HCT116 (cell line): ENCODE results near the gene DCHS1. TPM values are rescaled to one million over a fixed set of nuclear protein-coding genes. Genes with fewer than 3 reads are reported as not detected.

Experiments used
- ATAC-seq: fragments of 200-7000 bp; cut with Tn5 transposase; 2 replicates; pipeline ENCODE4 v1.9.1; 2020; ENCODE audit warnings: mild to moderate bottlenecking, moderate library complexity
- BruUV-seq: library from RNA; stranded (reverse); fragments of 400-500 nt; replicated peaks from 2 replicates; lab custom pipeline; 2021; lab: Mats Ljungman, UMichigan
- CTCF ChIA-PET: fragments of 300-600 bp; sonication (Branson Sonifier 250); formaldehyde crosslinking; loops from one replicate; lab custom pipeline; 2021; ENCODE audit warnings: antibody characterized with exemption; lab: Charles Lee
- POLR2A ChIA-PET: fragments of 300-600, 350-600 bp; sonication (Branson Sonifier 250); formaldehyde crosslinking; loops from one replicate; lab custom pipeline; 2021; ENCODE audit warnings: antibody characterized with exemption; lab: Charles Lee
- RAD21 ChIA-PET, 2 experiments: fragments of 300-600 bp; sonication (Branson Sonifier 250); formaldehyde crosslinking; loops; one replicate each; lab custom pipeline; 2023; ENCODE audit warnings: low total read pairs in 2 of 2; ENCODE audit not compliant: uncharacterized antibody in 2 of 2, unreplicated experiment in 2 of 2, low non-redundant PET in 1 of 2; lab: Charles Lee
- DNase-seq: peaks from one replicate; pipeline ENCODE4 v3.0.0-alpha.2; 2010; ENCODE audit warnings: low read depth, low spot score
- H2AFZ ChIP-seq: fragments of 200-600 bp; shearing (Covaris generic), sonication (generic); 2 replicates; pipeline ENCODE4 v1.6.1; 2017; ENCODE audit warnings: low read depth, mixed run types, mixed read lengths, antibody characterized with exemption, low read length; ENCODE audit not compliant: poor library complexity, severe bottlenecking
- H3K27ac ChIP-seq: 2 replicates; pipeline ENCODE4 v1.5.1; 2012; ENCODE audit warnings: low read depth, low read length
- H3K27me3 ChIP-seq: fragments of 200-600 bp; sonication (generic); 2 replicates; pipeline ENCODE4 v1.6.1; 2016; ENCODE audit warnings: mixed run types, low read length, mixed read lengths; ENCODE audit not compliant: insufficient read depth
- H3K36me3 ChIP-seq, 2 experiments: fragments of 200-500 bp in 1 of 2; fragments of 200-600 bp in 1 of 2; sonication (Bioruptor generic) in 1 of 2; sonication (generic) in 1 of 2; 2 replicates each; pipeline versions ENCODE4 v1.5.1 to v1.6.1; 2014 to 2016; ENCODE audit warnings: low read length in 2 of 2, inconsistent platforms in 1 of 2, mixed read lengths in 1 of 2, mixed run types in 1 of 2; ENCODE audit not compliant: insufficient read depth in 2 of 2, control insufficient read depth in 1 of 2
- H3K4me1 ChIP-seq, 2 experiments: fragments of 200-600 bp in 1 of 2; sonication (generic) in 1 of 2; 2 replicates each; pipeline versions ENCODE4 v1.5.1 to v1.6.1; 2012 to 2017; ENCODE audit warnings: low read length in 2 of 2, inconsistent platforms in 1 of 2, mild to moderate bottlenecking in 1 of 2, mixed read lengths in 1 of 2, mixed run types in 1 of 2, moderate library complexity in 1 of 2; ENCODE audit not compliant: insufficient read depth in 2 of 2, control insufficient read depth in 1 of 2
- H3K4me2 ChIP-seq: fragments of 200-600 bp; sonication (generic); 2 replicates; pipeline ENCODE4 v1.6.1; 2017; ENCODE audit warnings: mixed run types, low read length, mixed read lengths
- H3K4me3 ChIP-seq, 2 experiments: fragments of 200-600 bp in 1 of 2; sonication (generic) in 1 of 2; replicated peaks in 1 of 2; 2 replicates each; pipeline ENCODE4 v1.5.1; 2011 to 2016; ENCODE audit warnings: low read length in 2 of 2, control low read depth in 1 of 2, low read depth in 1 of 2, mild to moderate bottlenecking in 1 of 2, mixed read lengths in 1 of 2, mixed run types in 1 of 2
- H3K79me2 ChIP-seq: fragments of 200-600 bp; sonication (generic); 2 replicates; pipeline ENCODE4 v1.6.1; 2017; ENCODE audit warnings: mild to moderate bottlenecking, mixed run types, low read length, moderate library complexity, mixed read lengths; ENCODE audit not compliant: insufficient read depth
- H3K9ac ChIP-seq: fragments of 200-600 bp; sonication (generic); 2 replicates; pipeline ENCODE4 v1.6.1; 2016; ENCODE audit warnings: low read length, mixed read lengths
- H3K9me2 ChIP-seq: fragments of 200-600 bp; sonication (generic), shearing (Covaris generic); 2 replicates; pipeline ENCODE4 v1.6.1; 2017; ENCODE audit warnings: mixed run types, mild to moderate bottlenecking, moderate library complexity; ENCODE audit not compliant: insufficient read depth
- H3K9me3 ChIP-seq, 2 experiments: fragments of 200-500 bp in 1 of 2; fragments of 200-600 bp in 1 of 2; sonication (Bioruptor generic) in 1 of 2; sonication (generic) in 1 of 2; 2 replicates each; pipeline ENCODE4 v1.6.1; 2014 to 2017; ENCODE audit warnings: low read length in 2 of 2, mixed read lengths in 2 of 2, inconsistent platforms in 1 of 2, low read depth in 1 of 2, mild to moderate bottlenecking in 1 of 2, mixed run types in 1 of 2, moderate library complexity in 1 of 2; ENCODE audit not compliant: control insufficient read depth in 1 of 2, insufficient read depth in 1 of 2
- H4K20me1 ChIP-seq: fragments of 200-600 bp; sonication (generic), shearing (Covaris generic); 2 replicates; pipeline ENCODE4 v1.6.1; 2017; ENCODE audit warnings: mixed run types, mild to moderate bottlenecking, moderate library complexity; ENCODE audit not compliant: insufficient read depth
- CBX3 ChIP-seq: IDR thresholded peaks from 2 replicates; pipeline ENCODE4 v1.6.1; 2012; ENCODE audit warnings: low read depth
- EZH2phosphoT487 ChIP-seq: fragments of 200-600 bp; IDR thresholded peaks from 2 replicates; pipeline ENCODE4 v1.6.1; 2018; ENCODE audit warnings: antibody characterized with exemption, borderline replicate concordance
- POLR2A ChIP-seq: IDR thresholded peaks from 2 replicates; pipeline ENCODE4 v1.7.0; 2011; ENCODE audit warnings: borderline replicate concordance; ENCODE audit not compliant: insufficient read depth, insufficient read length; ENCODE audit errors: extremely low read depth
- RAD21 ChIP-seq: IDR thresholded peaks from 2 replicates; pipeline ENCODE4 v1.6.1; 2012; ENCODE audit warnings: low read depth, mild to moderate bottlenecking
- SP1 ChIP-seq: IDR thresholded peaks from 2 replicates; pipeline ENCODE4 v1.6.1; 2012; ENCODE audit warnings: low read depth
- TCF7L2 ChIP-seq: IDR thresholded peaks from 2 replicates; pipeline ENCODE4 v1.7.0; 2011; ENCODE audit warnings: borderline replicate concordance, inconsistent platforms; ENCODE audit not compliant: insufficient read depth, insufficient read length; ENCODE audit errors: extremely low read depth
- ZNF274 ChIP-seq: fragments of 200-500 bp; sonication (Bioruptor generic); IDR thresholded peaks from 2 replicates; pipeline ENCODE4 v1.6.1; 2014; ENCODE audit warnings: mild to moderate bottlenecking, low read depth, low read length, inconsistent platforms
- intact Hi-C: fragments of 100-400 bp; cut with micrococcal nuclease; formaldehyde crosslinking; loops from 2 replicates; pipeline ENCODE4 v1.10.0; 2022
- total RNA-seq: library from RNA; stranded (reverse); gene quantifications from one replicate; pipeline ENCODE4 v1.2.1, GENCODE V29; 2021; ENCODE audit not compliant: unreplicated experiment
- TF ChIP-seq, protein P1 (sequence below): IDR thresholded peaks from 2 replicates; pipeline ENCODE4 v1.6.1; 2011; ENCODE audit warnings: mild to moderate bottlenecking, low read length, moderate library complexity; ENCODE audit not compliant: insufficient replicate concordance; ENCODE audit errors: extremely low read depth

DCHS1 gene
- total RNA-seq, 1 experiment from 2014 or later: 0.30 TPM

- Histone ChIP-seq H2AFZ (no peak overlapping the region), H3K9ac (no peak overlapping the region), H3K4me1 (peaks cover 0 to 4% of the 10 kb centered on the region in 2 experiments; a peak in 2 of 4 replicates), H3K9me3 (no peaks in the 10 kb centered on the region), H3K4me3 (no peak overlapping the region), H3K9me2 (no peaks in the 10 kb centered on the region), H3K36me3 (no peaks in the 10 kb centered on the region), H4K20me1 (no peaks in the 10 kb centered on the region), H3K79me2 (no peaks in the 10 kb centered on the region), H3K27me3 (no peaks in the 10 kb centered on the region), H3K4me2 (no peak overlapping the region), H3K27ac (no peak overlapping the region)
- intact Hi-C loops: no loop called here
- ATAC-seq (no peak), DNase-seq (no peak)
- CTCF ChIA-PET: interaction anchor here (0.7 to 4.0 kb wide), 2 partner anchors 12 to 60 kb away, joined by 4 to 18 read pairs; partner anchors contain the start of genes MRPL17 and TAF10
- RAD21 ChIA-PET: no interaction called here
- TF ChIP-seq SP1 (no peak), POLR2A (no peak), CBX3 (no peak), ZNF274 (no peak), EZH2phosphoT487 (no peak), TCF7L2 (no peak), RAD21 (no peak)
- TF ChIP-seq, protein P1, sequence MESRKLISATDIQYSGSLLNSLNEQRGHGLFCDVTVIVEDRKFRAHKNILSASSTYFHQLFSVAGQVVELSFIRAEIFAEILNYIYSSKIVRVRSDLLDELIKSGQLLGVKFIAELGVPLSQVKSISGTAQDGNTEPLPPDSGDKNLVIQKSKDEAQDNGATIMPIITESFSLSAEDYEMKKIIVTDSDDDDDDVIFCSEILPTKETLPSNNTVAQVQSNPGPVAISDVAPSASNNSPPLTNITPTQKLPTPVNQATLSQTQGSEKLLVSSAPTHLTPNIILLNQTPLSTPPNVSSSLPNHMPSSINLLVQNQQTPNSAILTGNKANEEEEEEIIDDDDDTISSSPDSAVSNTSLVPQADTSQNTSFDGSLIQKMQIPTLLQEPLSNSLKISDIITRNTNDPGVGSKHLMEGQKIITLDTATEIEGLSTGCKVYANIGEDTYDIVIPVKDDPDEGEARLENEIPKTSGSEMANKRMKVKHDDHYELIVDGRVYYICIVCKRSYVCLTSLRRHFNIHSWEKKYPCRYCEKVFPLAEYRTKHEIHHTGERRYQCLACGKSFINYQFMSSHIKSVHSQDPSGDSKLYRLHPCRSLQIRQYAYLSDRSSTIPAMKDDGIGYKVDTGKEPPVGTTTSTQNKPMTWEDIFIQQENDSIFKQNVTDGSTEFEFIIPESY: no peak
- POLR2A ChIA-PET: no interaction called here
- no TSS peak for BruUV-seq
These were observed 16.4 kb upstream of the DCHS1 start for GRCh38 chr11:6671991-6672390.
